HUES48 (cell line): ENCODE measurements around the gene SLC25A15.

Experiments
- H3K27ac ChIP-seq: one replicate; pipeline ENCODE4 v1.7.0; 2013; ENCODE audit warnings: low read depth, low read length, inconsistent platforms
- H3K27me3 ChIP-seq: 2 replicates; pipeline ENCODE4 v1.6.1; 2013; ENCODE audit warnings: mild to moderate bottlenecking, low read length; ENCODE audit not compliant: control insufficient read depth, insufficient read depth
- H3K36me3 ChIP-seq: 2 replicates; pipeline ENCODE4 v1.6.1; 2013; ENCODE audit warnings: low read length; ENCODE audit not compliant: control insufficient read depth, insufficient read depth
- H3K4me1 ChIP-seq: 2 replicates; pipeline ENCODE4 v1.6.1; 2013; ENCODE audit warnings: mild to moderate bottlenecking, low read length; ENCODE audit not compliant: control insufficient read depth, insufficient read depth
- H3K4me3 ChIP-seq: 2 replicates; pipeline ENCODE4 v1.5.1; 2013; ENCODE audit warnings: mild to moderate bottlenecking, low read depth, low read length
- H3K9ac ChIP-seq: 2 replicates; pipeline ENCODE4 v1.6.1; 2013; ENCODE audit warnings: mild to moderate bottlenecking, low read depth, low read length, moderate library complexity
- H3K9me3 ChIP-seq: 2 replicates; pipeline ENCODE4 v1.6.1; 2013; ENCODE audit warnings: low read length; ENCODE audit not compliant: control insufficient read depth, insufficient read depth

SLC25A15 gene

GRCh38 chr13:40770934-40771618 lies 18.3 kb upstream of the SLC25A15 start, which contains the start of gene MRPS31:
Gene MRPS31, minus strand, starts transcription at chr13:40771190. Its CDS starts 54 bp downstream, at chr13:40771136.
- Histone ChIP-seq H3K9me3 (no peaks in the 10 kb centered on the region), H3K27me3 (no peaks in the 10 kb centered on the region), H3K9ac (peak within 1 kb of the TSS; percentile 88), H3K4me3 (peak within 1 kb of the TSS; percentile 89), H3K27ac (peak within 1 kb of the TSS; percentile 92), H3K4me1 (no peaks in the 10 kb centered on the region), H3K36me3 (peaks cover 9% of the 10 kb centered on the region)

- Histone ChIP-seq H3K9ac (no peak overlapping the region), H3K36me3 (no peaks in the 10 kb centered on the region), H3K4me1 (no peaks in the 10 kb centered on the region), H3K27ac (no peak overlapping the region), H3K4me3 (no peak overlapping the region), H3K9me3 (no peaks in the 10 kb centered on the region), H3K27me3 (no peaks in the 10 kb centered on the region)
Measured at GRCh38 chr13:40772765-40773473, 16.5 kb upstream of the SLC25A15 start.

GRCh38 chr13:40774672-40775071 lies 14.7 kb upstream of the SLC25A15 start:
- Histone ChIP-seq H3K4me1 (no peaks in the 10 kb centered on the region), H3K9me3 (no peaks in the 10 kb centered on the region), H3K36me3 (no peaks in the 10 kb centered on the region), H3K4me3 (no peak overlapping the region), H3K27me3 (no peaks in the 10 kb centered on the region), H3K27ac (no peak overlapping the region), H3K9ac (no peak overlapping the region)

- Histone ChIP-seq H3K9me3 (no peaks in the 10 kb centered on the region), H3K27ac (no peak overlapping the region), H3K27me3 (no peaks in the 10 kb centered on the region), H3K4me3 (no peak overlapping the region), H3K4me1 (peaks cover 5% of the 10 kb centered on the region; the same call in 1 of the 2 replicates), H3K9ac (no peak overlapping the region), H3K36me3 (no peaks in the 10 kb centered on the region)
Measured at GRCh38 chr13:40776232-40776631, 13.2 kb upstream of the SLC25A15 start.

GRCh38 chr13:40776681-40777165 lies 12.7 kb upstream of the SLC25A15 start:
- H3K4me3 ChIP-seq: no peak overlapping the region
- no peak overlapping the region for H3K9ac ChIP-seq
- H3K4me1 ChIP-seq: peaks cover 5% of the 10 kb centered on the region; the same call in 1 of the 2 replicates
- H3K27me3 ChIP-seq: no peaks in the 10 kb centered on the region
- no peaks in the 10 kb centered on the region for H3K36me3 ChIP-seq
- H3K27ac ChIP-seq: no peak overlapping the region
- H3K9me3 ChIP-seq: no peaks in the 10 kb centered on the region

GRCh38 chr13:40777166-40777808 lies 12.1 kb upstream of the SLC25A15 start:
- peaks cover 5% of the 10 kb centered on the region; the same call in 1 of the 2 replicates for H3K4me1 ChIP-seq
- no peaks in the 10 kb centered on the region for H3K36me3 ChIP-seq
- H3K27ac ChIP-seq: no peak overlapping the region
- no peak overlapping the region for H3K9ac ChIP-seq
- peak overlapping the region; percentile 56 for H3K4me3 ChIP-seq
- H3K9me3 ChIP-seq: no peaks in the 10 kb centered on the region
- H3K27me3 ChIP-seq: no peaks in the 10 kb centered on the region

GRCh38 chr13:40777809-40778175 lies 11.6 kb upstream of the SLC25A15 start:
- Histone ChIP-seq H3K27ac (no peak overlapping the region), H3K36me3 (no peaks in the 10 kb centered on the region), H3K9ac (no peak overlapping the region)

GRCh38 chr13:40779049-40779448 lies 10.4 kb upstream of the SLC25A15 start:
- Histone ChIP-seq H3K4me3 (no peak overlapping the region), H3K4me1 (peaks cover 5% of the 10 kb centered on the region; the same call in 1 of the 2 replicates), H3K27me3 (no peaks in the 10 kb centered on the region), H3K27ac (no peak overlapping the region), H3K9ac (no peak overlapping the region), H3K36me3 (no peaks in the 10 kb centered on the region), H3K9me3 (no peaks in the 10 kb centered on the region)

More at GRCh38 chr13:40777809-40778175, 11.6 kb upstream of the SLC25A15 start:
- Histone ChIP-seq H3K27me3 (no peaks in the 10 kb centered on the region), H3K4me1 (peaks cover 5% of the 10 kb centered on the region; the same call in 1 of the 2 replicates), H3K9me3 (no peaks in the 10 kb centered on the region), H3K4me3 (0 out of 2 replicates have a peak overlapping the region, but pooled peaks have one; percentile 56)

GRCh38 chr13:40779796-40780285 lies 9.6 kb upstream of the SLC25A15 start:
- Histone ChIP-seq H3K36me3 (no peaks in the 10 kb centered on the region), H3K4me3 (no peak overlapping the region), H3K27ac (no peak overlapping the region), H3K27me3 (no peaks in the 10 kb centered on the region), H3K4me1 (peaks cover 5% of the 10 kb centered on the region; the same call in 1 of the 2 replicates), H3K9me3 (no peaks in the 10 kb centered on the region), H3K9ac (no peak overlapping the region)

GRCh38 chr13:40780822-40781401 lies 8.5 kb upstream of the SLC25A15 start:
- no peak overlapping the region for H3K27ac ChIP-seq
- no peaks in the 10 kb centered on the region for H3K36me3 ChIP-seq
- H3K4me3 ChIP-seq: no peak overlapping the region
- H3K9ac ChIP-seq: no peak overlapping the region
- no peaks in the 10 kb centered on the region for H3K9me3 ChIP-seq
- peaks cover 5% of the 10 kb centered on the region; the same call in 1 of the 2 replicates for H3K4me1 ChIP-seq
- no peaks in the 10 kb centered on the region for H3K27me3 ChIP-seq
